ENCODE measurements around the gene TRAPPC1.

Gene TRAPPC1, protein sequence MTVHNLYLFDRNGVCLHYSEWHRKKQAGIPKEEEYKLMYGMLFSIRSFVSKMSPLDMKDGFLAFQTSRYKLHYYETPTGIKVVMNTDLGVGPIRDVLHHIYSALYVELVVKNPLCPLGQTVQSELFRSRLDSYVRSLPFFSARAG

GRCh38 chr17:7931709-7932482 lies at the start of gene TRAPPC1, which contains the start of gene CNTROB:
Gene TRAPPC1 (minus strand): TSS chr17:7931946. CDS start chr17:7931829, 117 bp downstream.
Gene CNTROB (plus strand): TSS chr17:7932206. CDS start chr17:7933080, 874 bp downstream.
- peak within 1 kb of the TSS; percentile 88 for H3K4me3 ChIP-seq (ENCODE audit: low read depth, low read length)
- TF ChIP-seq, protein P1, sequence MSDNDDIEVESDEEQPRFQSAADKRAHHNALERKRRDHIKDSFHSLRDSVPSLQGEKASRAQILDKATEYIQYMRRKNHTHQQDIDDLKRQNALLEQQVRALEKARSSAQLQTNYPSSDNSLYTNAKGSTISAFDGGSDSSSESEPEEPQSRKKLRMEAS (IDR thresholded peaks at IDR 0.05; ENCODE audit: low read depth, low read length) = peak; percentile 70
- peak; percentile 80 for TF ChIP-seq POLR2A (IDR thresholded peaks at IDR 0.05; ENCODE audit: extremely low read depth, insufficient read length)
- no peak for TF ChIP-seq CTCF (IDR thresholded peaks at IDR 0.05; ENCODE audit: low read depth, low read length)
- TF ChIP-seq MYC (IDR thresholded peaks at IDR 0.05; ENCODE audit: low read depth, low read length) = no peak
- DNase-seq (ENCODE audit: low read depth) = peak; percentile 97

DNA sequence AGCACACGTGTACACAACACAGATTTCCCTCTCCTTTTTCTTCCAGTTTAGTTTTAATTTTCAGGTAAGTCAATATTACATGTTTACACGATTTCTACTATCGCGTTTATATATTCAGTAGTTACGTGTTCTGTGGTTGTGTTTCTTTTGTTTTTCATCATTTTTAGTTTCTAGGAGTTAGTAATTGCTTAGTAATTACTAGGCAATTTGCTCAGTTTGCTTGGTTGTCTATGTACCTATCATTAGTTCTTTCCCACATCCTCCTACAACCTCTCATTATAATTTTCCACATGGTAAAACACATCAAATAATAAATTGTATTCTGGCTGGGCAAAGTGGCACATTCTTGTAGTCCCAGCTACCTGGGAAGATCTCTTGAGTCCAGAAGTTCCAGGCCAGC lies 46.1 kb upstream of the TRAPPC1 start:
- TF ChIP-seq, protein P1 (IDR thresholded peaks at IDR 0.05; ENCODE audit: low read depth, low read length) = no peak
- no peak for TF ChIP-seq POLR2A (IDR thresholded peaks at IDR 0.05; ENCODE audit: extremely low read depth, insufficient read length)
- TF ChIP-seq MYC (IDR thresholded peaks at IDR 0.05; ENCODE audit: low read depth, low read length) = no peak
- no peak for TF ChIP-seq CTCF (IDR thresholded peaks at IDR 0.05; ENCODE audit: low read depth, low read length)
- H3K4me3 ChIP-seq (ENCODE audit: low read depth, low read length) = no peak overlapping the region
- DNase-seq (ENCODE audit: low read depth) = no peak

DNA sequence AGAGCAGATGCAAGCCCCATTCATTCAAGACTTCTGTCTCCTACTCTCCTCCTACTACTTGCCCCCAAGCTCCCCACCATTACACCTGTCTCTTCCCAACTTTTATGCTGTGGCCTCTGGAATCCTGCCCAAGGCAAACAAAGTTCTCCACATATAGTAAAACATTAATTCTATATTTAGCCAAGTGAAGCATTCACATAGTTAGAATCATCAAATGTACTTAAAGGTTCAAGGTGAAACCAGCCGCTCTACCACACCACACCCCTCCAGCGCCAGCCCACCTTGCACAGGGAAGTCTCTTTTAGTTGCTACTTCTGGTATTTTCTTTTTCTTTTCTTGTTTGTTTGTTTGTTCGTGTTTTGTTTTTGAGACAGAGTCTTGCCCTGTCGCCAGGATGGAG lies 45.3 kb upstream of the TRAPPC1 start:
- no peak for DNase-seq (ENCODE audit: low read depth)
- no peak overlapping the region for H3K4me3 ChIP-seq (ENCODE audit: low read depth, low read length)
- no peak for TF ChIP-seq POLR2A (IDR thresholded peaks at IDR 0.05; ENCODE audit: extremely low read depth, insufficient read length)
- TF ChIP-seq MYC (IDR thresholded peaks at IDR 0.05; ENCODE audit: low read depth, low read length) = no peak
- no peak for TF ChIP-seq CTCF (IDR thresholded peaks at IDR 0.05; ENCODE audit: low read depth, low read length)
- TF ChIP-seq, protein P1 (IDR thresholded peaks at IDR 0.05; ENCODE audit: low read depth, low read length) = no peak

DNA sequence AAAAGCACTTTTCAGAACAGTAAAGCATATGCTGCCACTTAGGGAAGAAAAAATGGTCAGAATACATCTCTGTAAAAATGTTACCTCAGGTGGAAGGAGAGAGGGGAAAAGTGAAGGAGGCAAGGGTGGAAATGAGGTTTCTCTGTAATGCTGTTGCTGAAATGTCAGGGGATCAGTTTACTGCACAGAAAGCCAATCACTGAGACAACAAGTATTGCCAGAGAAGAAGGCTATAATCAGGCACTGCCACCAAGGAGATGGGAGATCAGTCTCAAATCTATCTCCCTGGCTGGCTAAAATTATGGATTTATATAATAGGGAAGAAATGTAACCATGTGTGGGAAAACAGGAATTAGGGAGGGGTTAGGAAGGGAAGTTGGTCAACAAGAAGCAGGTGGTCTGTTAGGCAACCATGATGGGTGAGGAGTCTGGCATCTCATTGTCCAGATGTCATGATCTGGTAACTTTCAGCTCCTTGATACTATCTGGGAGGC lies 42.9 kb upstream of the TRAPPC1 start:
- no peak for TF ChIP-seq MYC (IDR thresholded peaks at IDR 0.05; ENCODE audit: low read depth, low read length)
- no peak for TF ChIP-seq POLR2A (IDR thresholded peaks at IDR 0.05; ENCODE audit: extremely low read depth, insufficient read length)
- no peak for TF ChIP-seq CTCF (IDR thresholded peaks at IDR 0.05; ENCODE audit: low read depth, low read length)
- TF ChIP-seq, protein P1 (IDR thresholded peaks at IDR 0.05; ENCODE audit: low read depth, low read length) = no peak
- no peak for DNase-seq (ENCODE audit: low read depth)
- H3K4me3 ChIP-seq (ENCODE audit: low read depth, low read length) = no peak overlapping the region

- TF ChIP-seq, protein P1 (IDR thresholded peaks at IDR 0.05; ENCODE audit: low read depth, low read length) = no peak
- TF ChIP-seq CTCF (IDR thresholded peaks at IDR 0.05; ENCODE audit: low read depth, low read length) (no peak), MYC (IDR thresholded peaks at IDR 0.05; ENCODE audit: low read depth, low read length) (no peak), POLR2A (IDR thresholded peaks at IDR 0.05; ENCODE audit: extremely low read depth, insufficient read length) (no peak)
- no peak for DNase-seq (ENCODE audit: low read depth)
- no peak overlapping the region for H3K4me3 ChIP-seq (ENCODE audit: low read depth, low read length)
These were observed 40.5 kb upstream of the TRAPPC1 start for GRCh38 chr17:7972131-7972785.
